C4-2B (cell line): ENCODE measurements around the gene TCEA2.

ENCODE experiments used
- CTCF ChIP-seq: fragments of 450-650 bp; conservative IDR thresholded peaks from 2 replicates; pipeline ENCODE4 v1.5.1; 2017; ENCODE audit warnings: mild to moderate bottlenecking
- ZFX ChIP-seq: fragments of 450-650 bp; IDR thresholded peaks from 2 replicates; pipeline ENCODE4 v1.6.1; 2017

- no peak for TF ChIP-seq CTCF
- no peak for TF ChIP-seq ZFX
These were observed 2.3 kb downstream of the TCEA2 start for GRCh38 chr20:64065062-64065973.
